Ascending aorta (tissue), 2 donors: ENCODE measurements around the gene ARL15. TPM values are rescaled to one million over a fixed set of nuclear protein-coding genes. Genes with fewer than 3 reads are reported as not detected.

Experiments
- DNase-seq, 2 donors: peaks; one replicate each; pipeline ENCODE4 v3.0.0-alpha.2; 2019; ENCODE audit warnings: low spot score in 2 of 2
- H3K27ac ChIP-seq, 2 donors: fragments of 200-600 bp; sonication (generic); one replicate each; pipeline ENCODE4 v1.5.1; 2016 to 2017; ENCODE audit warnings: mild to moderate bottlenecking in 1 of 2
- H3K27me3 ChIP-seq: fragments of 200-600 bp; sonication (generic); one replicate; pipeline ENCODE4 v1.5.1; 2017
- H3K36me3 ChIP-seq, 2 donors: fragments of 200-600 bp; sonication (generic); one replicate each; pipeline ENCODE4 v1.5.1; 2016
- H3K4me1 ChIP-seq, 2 donors: fragments of 200-600 bp; sonication (generic); one replicate each; pipeline ENCODE4 v1.5.1; 2016 to 2017; ENCODE audit warnings: mild to moderate bottlenecking in 1 of 2
- H3K4me3 ChIP-seq, 2 donors: fragments of 200-600 bp; sonication (generic); one replicate each; pipeline ENCODE4 v1.5.1; 2016 to 2017; ENCODE audit warnings: mild to moderate bottlenecking in 1 of 2
- H3K9me3 ChIP-seq, 2 donors: fragments of 200-600 bp; sonication (generic); one replicate each; pipeline ENCODE4 v1.5.1; 2016
- CTCF ChIP-seq, 3 experiments: fragments of 200-600 bp in 2 of 3; fragments of 450-650 bp in 1 of 3; sonication (generic) in 2 of 3; IDR thresholded peaks; one replicate each; pipeline ENCODE4 v1.5.1; 2016 to 2019; ENCODE audit warnings: antibody characterized with exemption in 3 of 3, mild to moderate bottlenecking in 1 of 3, moderate library complexity in 1 of 3
- intact Hi-C: fragments of 100-400 bp; cut with DNase I; formaldehyde crosslinking; loops from one replicate; pipeline ENCODE4 v1.15.1; 2023
- total RNA-seq: library from RNA; depleted of rRNA; stranded (reverse); fragments of >200 nt; gene quantifications from one replicate; pipeline ENCODE4 v1.1.0, GENCODE V29; 2016

The ARL15 gene
- total RNA-seq, 1 donor from 2014 or later: 12.5 TPM

GRCh38 chr5:53882006-53882675, 428.2 kb downstream of the ARL15 start:
- H3K4me1 ChIP-seq: no peaks in the 10 kb centered on the region
- TF ChIP-seq CTCF (IDR thresholded peaks at IDR 0.05): no peak
- no peaks in the 10 kb centered on the region for H3K36me3 ChIP-seq
- H3K27ac ChIP-seq: no peak overlapping the region
- DNase-seq: no peak
- intact Hi-C loops: no loop called here
- H3K9me3 ChIP-seq: no peaks in the 10 kb centered on the region
- H3K4me3 ChIP-seq: no peak overlapping the region
- H3K27me3 ChIP-seq: no peaks in the 10 kb centered on the region

GRCh38 chr5:53879708-53880323, 430.6 kb downstream of the ARL15 start:
- H3K9me3 ChIP-seq: no peaks in the 10 kb centered on the region
- intact Hi-C loops: no loop called here
- TF ChIP-seq CTCF (IDR thresholded peaks at IDR 0.05): no peak
- H3K27me3 ChIP-seq: no peaks in the 10 kb centered on the region
- H3K36me3 ChIP-seq: no peaks in the 10 kb centered on the region
- H3K27ac ChIP-seq: no peak overlapping the region
- H3K4me3 ChIP-seq: no peak overlapping the region
- H3K4me1 ChIP-seq: no peaks in the 10 kb centered on the region
- no peak for DNase-seq

GRCh38 chr5:53878015-53878414, 432.4 kb downstream of the ARL15 start:
- H3K4me3 ChIP-seq: no peak overlapping the region
- no peaks in the 10 kb centered on the region for H3K4me1 ChIP-seq
- H3K27ac ChIP-seq: no peak overlapping the region
- no peak for DNase-seq
- intact Hi-C loops: no loop called here
- no peaks in the 10 kb centered on the region for H3K27me3 ChIP-seq
- no peaks in the 10 kb centered on the region for H3K36me3 ChIP-seq
- no peaks in the 10 kb centered on the region for H3K9me3 ChIP-seq
- TF ChIP-seq CTCF (IDR thresholded peaks at IDR 0.05): no peak

GRCh38 chr5:53877243-53877642, 433.1 kb downstream of the ARL15 start:
- DNase-seq: no peak
- Histone ChIP-seq H3K4me3 (no peak overlapping the region), H3K27me3 (no peaks in the 10 kb centered on the region), H3K9me3 (no peaks in the 10 kb centered on the region), H3K27ac (no peak overlapping the region), H3K4me1 (no peaks in the 10 kb centered on the region), H3K36me3 (no peaks in the 10 kb centered on the region)
- intact Hi-C loops: no loop called here
- no peak for TF ChIP-seq CTCF (IDR thresholded peaks at IDR 0.05)

- no peak for TF ChIP-seq CTCF (IDR thresholded peaks at IDR 0.05)
- H3K36me3 ChIP-seq: no peaks in the 10 kb centered on the region
- no peak for DNase-seq
- intact Hi-C loops: no loop called here
- H3K4me1 ChIP-seq: no peaks in the 10 kb centered on the region
- H3K4me3 ChIP-seq: no peak overlapping the region
- H3K27me3 ChIP-seq: no peaks in the 10 kb centered on the region
- no peaks in the 10 kb centered on the region for H3K9me3 ChIP-seq
- H3K27ac ChIP-seq: no peak overlapping the region
Measured at GRCh38 chr5:53874409-53874808, 436.0 kb downstream of the ARL15 start.
